Head of caudate nucleus (tissue), 42 donors: ENCODE results near the gene HMGB1.
"Not testable (repeated sequence)": the region's sequence is repeated elsewhere in the genome, so short reads cannot be mapped to it uniquely, and the experiment has no call there.

Source experiments
- DNase-seq, 42 donors: peaks; one replicate each; pipeline versions ENCODE4 v3.0.0 to v3.0.0-alpha.2; 2020 to 2021; ENCODE audit warnings: mixed read lengths in 7 of 42
- intact Hi-C: fragments of 100-400 bp; cut with DNase I; formaldehyde crosslinking; loops from one replicate; pipeline ENCODE4 v1.15.0; 2022

Gene HMGB1

GRCh38 chr13:30477346-30478195 is 11.8 kb upstream of the HMGB1 start:
- intact Hi-C loops = no loop called here
- no peak for DNase-seq

GRCh38 chr13:30473675-30474074 is 7.9 kb upstream of the HMGB1 start:
- intact Hi-C loops = no loop called here
- no peak for DNase-seq

DNA sequence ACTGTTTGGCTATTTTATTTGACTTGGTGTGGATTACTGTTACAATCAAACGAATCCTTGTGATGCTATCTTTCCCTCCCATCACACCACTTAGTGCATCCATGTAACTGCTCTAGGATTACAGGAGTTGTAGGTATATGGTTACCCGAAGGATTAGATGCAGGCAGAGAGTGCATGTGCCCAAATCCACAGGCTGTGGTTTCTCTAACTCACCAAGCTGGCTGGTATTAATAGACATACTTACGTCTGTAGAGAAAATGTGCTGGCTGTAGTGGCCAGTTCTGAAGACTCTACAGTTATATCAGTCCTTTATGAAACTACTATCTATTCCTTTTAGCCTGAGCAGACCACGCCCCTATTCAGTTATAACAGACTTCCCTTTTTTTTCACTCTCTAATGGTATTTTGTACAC is 1.1 kb upstream of the HMGB1 start:
- DNase-seq = no peak

GRCh38 chr13:30466358-30466714 is 600 bp upstream of the HMGB1 start:
- intact Hi-C loops = loop anchor here (10.0 kb wide), 4 partner anchors 152 to 338 kb away; no protein-coding TSS in a partner anchor
- no peak for DNase-seq

More for the DNA sequence above, 1.1 kb upstream of the HMGB1 start:
- intact Hi-C loops = loop anchor here (10.0 kb wide), 4 partner anchors 152 to 338 kb away; no protein-coding TSS in a partner anchor

GRCh38 chr13:30465343-30465592 is 468 bp downstream of the HMGB1 start:
- DNase-seq = peak in 1 of 42 donors; percentile 10
- intact Hi-C loops = loop anchor here (2.0 to 10.0 kb wide), 5 partner anchors 150 to 340 kb away; partner anchors contain the start of gene USPL1

DNA sequence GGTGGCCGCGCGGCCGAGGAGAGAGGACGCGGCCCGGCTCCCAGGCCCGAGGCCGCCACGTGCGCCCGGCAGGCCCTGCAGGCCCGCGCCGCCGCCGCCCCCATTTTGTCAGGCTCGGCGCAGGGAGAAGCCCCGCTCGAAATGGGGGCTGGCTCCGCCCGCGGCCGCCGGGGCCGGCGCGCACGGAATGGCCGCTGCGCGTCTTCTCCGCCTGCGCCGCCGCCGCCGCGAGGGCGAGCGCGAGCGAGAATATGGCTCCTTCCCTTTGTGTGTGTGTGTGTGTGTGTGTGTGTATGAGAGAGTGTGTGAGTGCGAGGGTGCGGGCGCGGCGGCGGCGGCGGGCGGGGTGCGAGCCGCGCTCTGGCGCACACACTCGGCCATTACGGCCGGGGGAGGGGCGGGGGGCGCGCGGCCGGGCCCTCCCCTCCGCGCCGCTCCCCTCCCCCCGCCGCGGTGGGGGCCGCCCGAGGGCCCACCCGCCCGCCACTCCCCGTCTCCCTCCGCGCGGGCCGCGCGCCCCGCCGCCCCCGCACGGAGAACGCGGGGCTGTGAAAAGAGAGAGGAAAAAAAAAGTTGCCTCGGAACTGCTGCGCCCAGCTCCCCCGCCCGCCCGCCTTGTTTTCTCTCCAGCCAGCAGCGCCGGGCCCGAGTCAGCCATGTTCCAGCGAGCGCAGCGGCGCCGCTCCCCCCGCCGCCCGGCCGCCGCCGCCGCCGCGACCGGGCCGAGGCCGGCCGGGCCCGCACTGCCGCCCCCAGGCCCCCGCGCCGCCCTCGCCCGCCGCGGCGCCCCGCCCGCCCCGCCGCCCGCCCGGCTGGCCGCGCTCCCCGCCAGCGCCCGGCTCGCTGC is 1.0 kb downstream of the HMGB1 start:
- intact Hi-C loops = loop anchor here (2.0 to 10.0 kb wide), 6 partner anchors 42 to 340 kb away; partner anchors contain the start of genes UBE2L5 and USPL1
- DNase-seq = peak; percentile 39 to 91 (median 78)

DNA sequence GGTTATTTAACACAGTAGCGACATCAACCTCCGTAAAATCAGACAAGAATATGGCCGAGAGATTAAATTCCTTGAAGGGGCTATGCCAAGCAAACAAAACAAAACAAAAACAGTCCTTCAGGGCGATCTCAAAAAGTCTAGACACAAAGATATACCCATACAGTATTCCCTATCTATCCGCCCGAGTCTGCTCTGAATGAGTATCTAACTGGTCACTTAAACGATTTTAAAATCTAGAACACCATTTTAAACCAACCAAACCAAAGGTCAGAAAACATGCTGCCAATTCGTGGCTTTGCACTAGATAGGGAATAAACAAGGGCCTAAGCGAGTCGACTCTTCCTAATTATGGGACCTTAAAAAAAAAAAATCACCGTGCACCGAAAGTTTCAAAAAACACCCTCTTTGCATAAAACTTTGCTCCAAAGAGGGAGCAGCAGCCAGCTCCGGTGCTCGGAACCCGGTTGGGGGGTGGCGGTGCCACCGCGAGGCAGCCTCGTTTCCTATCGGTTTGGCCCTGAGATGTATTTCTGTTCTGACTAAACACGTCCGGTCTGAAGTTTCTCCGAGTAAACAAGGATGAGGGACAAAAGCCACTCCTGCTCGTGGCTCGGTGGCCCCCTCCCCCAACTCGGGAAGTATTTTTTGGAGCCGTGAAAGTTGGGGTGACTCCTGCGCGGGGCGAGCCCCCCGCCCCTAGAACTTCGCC is 1.8 kb downstream of the HMGB1 start:
- intact Hi-C loops = loop anchor here (2.0 to 10.0 kb wide), 6 partner anchors 42 to 341 kb away; partner anchors contain the start of genes UBE2L5 and USPL1

DNA sequence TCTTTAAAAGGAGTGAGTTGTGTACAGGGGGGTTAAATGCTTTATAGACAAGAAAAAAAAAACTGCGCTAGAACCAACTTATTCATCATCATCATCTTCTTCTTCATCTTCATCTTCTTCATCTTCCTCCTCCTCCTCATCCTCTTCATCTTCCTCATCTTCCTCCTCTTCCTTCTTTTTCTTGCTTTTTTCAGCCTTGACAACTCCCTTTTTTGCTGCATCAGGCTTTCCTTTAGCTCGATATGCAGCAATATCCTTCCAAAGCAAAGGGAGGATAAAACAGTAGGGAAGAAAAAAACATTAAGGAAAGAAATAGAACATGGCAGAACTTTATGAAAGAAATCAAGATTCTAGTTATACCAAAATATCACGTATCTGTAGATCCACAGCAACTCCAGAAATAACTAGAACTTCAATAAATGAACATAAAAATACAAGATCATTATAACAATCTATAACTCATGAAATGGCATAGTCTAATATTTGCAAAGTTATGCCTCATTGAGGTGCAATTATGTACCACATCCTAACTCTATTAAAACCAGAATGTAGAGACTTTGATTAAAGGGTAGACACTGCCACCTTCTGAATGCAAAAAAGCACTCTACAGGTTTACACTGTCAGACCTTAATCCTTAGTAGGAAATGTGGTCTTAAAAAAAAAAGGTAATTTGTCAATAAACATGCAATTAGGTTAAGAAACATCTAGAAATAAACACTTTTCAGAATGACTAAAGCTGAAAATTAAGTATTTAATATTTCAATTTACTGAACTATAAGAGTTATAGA is 4.3 kb downstream of the HMGB1 start:
- intact Hi-C loops = loop anchor here (5.0 to 10.0 kb wide), 5 partner anchors 39 to 343 kb away; partner anchors contain the start of gene UBE2L5
- DNase-seq = peak in 1 of 42 donors; percentile 36

More for the DNA sequence above, 1.8 kb downstream of the HMGB1 start:
- peak in 41 of 42 donors; percentile 41 to 82 (median 63) for DNase-seq

GRCh38 chr13:30457306-30457891 is 8.3 kb downstream of the HMGB1 start:
- intact Hi-C loops = no loop called here
- DNase-seq = no peak

DNA sequence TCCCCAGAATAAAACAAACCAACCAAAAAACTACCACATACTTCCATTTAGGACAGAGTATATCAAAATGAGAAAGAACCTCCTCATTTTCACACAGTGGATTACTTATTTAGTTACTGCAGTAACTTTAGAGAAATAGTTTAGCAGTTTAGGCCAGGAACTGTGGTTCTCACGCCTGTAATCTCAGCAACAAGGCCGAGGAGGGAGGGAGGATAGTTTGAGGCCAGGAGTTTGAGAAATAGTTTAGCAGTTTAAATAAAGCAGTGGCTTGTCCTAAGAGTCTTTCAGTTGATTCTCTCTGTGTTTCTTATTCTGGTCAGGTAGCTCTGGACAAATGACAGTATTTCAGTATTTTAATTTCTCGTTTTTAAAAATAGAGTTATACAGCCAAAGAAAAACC is 9.4 kb downstream of the HMGB1 start:
- intact Hi-C loops = no loop called here
- DNase-seq = no peak

- intact Hi-C loops = no loop called here
- DNase-seq = no peak
Measured at GRCh38 chr13:30454991-30455390, 10.7 kb downstream of the HMGB1 start.

DNA sequence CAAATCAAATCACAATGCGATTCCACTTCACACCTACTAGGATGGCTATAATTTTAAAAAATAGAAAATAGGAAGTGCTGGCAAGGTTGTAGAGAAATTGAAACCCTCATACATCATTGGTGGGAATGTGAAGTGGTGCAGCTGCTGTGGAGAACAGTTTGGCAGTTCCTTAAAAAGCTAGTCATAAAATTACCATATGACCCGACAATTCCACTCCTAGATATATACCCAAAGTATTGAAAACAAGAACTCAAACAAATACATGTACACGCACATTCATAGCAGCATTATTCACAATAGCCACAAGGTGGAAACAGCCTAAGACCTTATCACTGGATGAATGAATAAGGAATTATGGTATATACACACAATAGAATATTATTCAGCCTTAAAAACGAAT is 12.0 kb downstream of the HMGB1 start:
- DNase-seq = no peak
- intact Hi-C loops = no loop called here

DNA sequence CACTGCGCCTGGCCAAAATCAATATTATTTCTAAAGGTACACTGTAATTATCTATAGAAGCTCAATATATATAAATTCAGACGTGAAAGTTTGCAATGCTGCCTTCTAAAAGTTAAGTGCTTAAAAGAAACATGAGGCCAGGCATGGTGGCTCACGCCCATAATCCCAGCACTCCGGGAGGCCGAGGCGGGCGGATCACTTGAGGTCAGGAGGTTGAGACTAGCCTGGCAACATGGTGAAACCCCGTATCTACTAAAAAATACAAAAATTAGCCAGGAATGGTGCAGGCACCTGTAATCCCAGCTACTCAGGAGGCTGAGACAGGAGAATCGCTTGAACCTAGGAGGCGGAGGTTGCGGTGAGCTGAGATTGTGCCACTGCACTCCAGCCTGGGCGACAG is 14.3 kb downstream of the HMGB1 start:
- intact Hi-C loops, DNase-seq: not testable (repeated sequence)

- no peak for DNase-seq
- intact Hi-C loops = no loop called here
Measured at GRCh38 chr13:30450066-30450465, 15.7 kb downstream of the HMGB1 start.

DNA sequence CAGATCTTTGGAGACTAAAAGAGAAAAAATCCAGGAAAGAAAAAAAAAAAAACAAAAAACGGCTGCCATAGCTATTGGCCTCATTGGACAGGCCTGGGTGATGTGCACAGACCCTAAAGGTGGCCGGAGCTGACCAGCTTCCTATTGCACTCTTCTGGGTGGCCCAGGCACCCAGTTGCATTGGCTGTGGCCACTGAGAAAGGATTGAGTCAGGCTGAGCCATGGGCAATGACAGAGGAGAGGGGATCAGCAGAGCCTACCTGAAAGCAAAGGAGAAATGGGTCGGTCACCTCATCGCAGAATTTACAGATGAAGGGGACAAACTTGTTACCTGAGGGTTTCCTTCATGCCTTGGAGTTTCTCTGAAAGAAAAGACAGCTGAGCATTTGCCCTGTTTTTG is 17.3 kb downstream of the HMGB1 start:
- no peak for DNase-seq
- intact Hi-C loops = no loop called here

DNA sequence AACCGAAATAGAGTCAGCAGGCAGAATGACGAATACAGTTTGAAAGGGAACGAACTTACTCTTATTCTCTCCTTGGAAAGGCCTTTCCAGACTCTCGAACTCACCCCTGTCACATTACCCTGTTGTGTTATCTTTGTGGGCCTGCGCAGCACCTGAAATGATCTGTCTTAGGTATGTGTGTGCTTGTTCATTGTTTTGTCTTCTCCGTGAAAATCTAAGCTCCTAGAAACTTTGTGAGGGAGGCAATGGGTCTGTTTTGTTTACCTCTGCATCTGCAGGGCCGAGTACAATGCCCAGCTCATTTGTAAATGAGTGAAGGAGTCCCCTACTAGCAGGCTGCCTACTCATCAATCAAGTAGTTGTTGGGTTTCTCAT is 19.6 kb downstream of the HMGB1 start:
- DNase-seq = no peak
- intact Hi-C loops = no loop called here

GRCh38 chr13:30443957-30444404 is 21.8 kb downstream of the HMGB1 start:
- intact Hi-C loops = no loop called here
- no peak for DNase-seq

GRCh38 chr13:30443491-30443890 is 22.2 kb downstream of the HMGB1 start:
- intact Hi-C loops, DNase-seq: not testable (repeated sequence)
